HEK293T (cell line): Measurements from ENCODE around the gene SAA4.

ENCODE experiments used
- BHLHE40 ChIP-seq: fragments of 450-650 bp; IDR thresholded peaks from 2 replicates; pipeline ENCODE4 v1.6.1; 2016; ENCODE audit warnings: mild to moderate bottlenecking, moderate library complexity, borderline replicate concordance
- LEF1 ChIP-seq: fragments of 450-650 bp; IDR thresholded peaks from 2 replicates; pipeline ENCODE4 v1.6.1; 2017; ENCODE audit warnings: mild to moderate bottlenecking, borderline replicate concordance
- SP1 ChIP-seq: fragments of 450-650 bp; IDR thresholded peaks from 2 replicates; pipeline ENCODE4 v1.6.1; 2017
- TF ChIP-seq, protein P1 (sequence below): fragments of 450-650 bp; IDR thresholded peaks from 2 replicates; pipeline ENCODE4 v1.6.1; 2016

DNA sequence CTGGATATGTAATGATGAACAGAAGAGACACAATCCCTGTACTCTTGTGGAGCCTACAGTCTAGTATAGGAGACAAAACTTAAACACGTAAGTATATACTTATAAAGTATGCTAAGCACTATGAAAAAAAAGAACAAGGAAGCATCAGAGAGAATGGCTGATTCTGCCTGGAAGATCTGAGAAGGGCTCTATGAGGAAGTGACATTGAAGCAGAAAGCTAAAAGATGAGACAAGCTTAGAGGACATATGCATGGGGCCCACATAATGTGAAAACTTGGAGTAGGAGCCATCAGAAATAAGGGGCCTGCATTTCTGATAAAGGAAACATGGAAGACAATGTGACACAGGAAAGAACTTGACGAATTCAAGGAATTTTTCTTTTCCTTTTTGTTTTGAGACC lies 46.0 kb upstream of the SAA4 start:
- TF ChIP-seq, protein P1, sequence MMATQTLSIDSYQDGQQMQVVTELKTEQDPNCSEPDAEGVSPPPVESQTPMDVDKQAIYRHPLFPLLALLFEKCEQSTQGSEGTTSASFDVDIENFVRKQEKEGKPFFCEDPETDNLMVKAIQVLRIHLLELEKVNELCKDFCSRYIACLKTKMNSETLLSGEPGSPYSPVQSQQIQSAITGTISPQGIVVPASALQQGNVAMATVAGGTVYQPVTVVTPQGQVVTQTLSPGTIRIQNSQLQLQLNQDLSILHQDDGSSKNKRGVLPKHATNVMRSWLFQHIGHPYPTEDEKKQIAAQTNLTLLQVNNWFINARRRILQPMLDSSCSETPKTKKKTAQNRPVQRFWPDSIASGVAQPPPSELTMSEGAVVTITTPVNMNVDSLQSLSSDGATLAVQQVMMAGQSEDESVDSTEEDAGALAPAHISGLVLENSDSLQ, result no peak
- TF ChIP-seq BHLHE40, result no peak
- no peak for TF ChIP-seq LEF1
- no peak for TF ChIP-seq SP1
